ENCODE measurements around the gene ALOX5AP. TPM values are rescaled to one million over a fixed set of nuclear protein-coding genes. Genes with fewer than 3 reads are reported as not detected.
A peak's percentile ranks its signal among the peaks of the same experiment; 100 is the strongest.

The ALOX5AP gene
- total RNA-seq, 1 donor from 2014 or later = 0.57 TPM

DNA sequence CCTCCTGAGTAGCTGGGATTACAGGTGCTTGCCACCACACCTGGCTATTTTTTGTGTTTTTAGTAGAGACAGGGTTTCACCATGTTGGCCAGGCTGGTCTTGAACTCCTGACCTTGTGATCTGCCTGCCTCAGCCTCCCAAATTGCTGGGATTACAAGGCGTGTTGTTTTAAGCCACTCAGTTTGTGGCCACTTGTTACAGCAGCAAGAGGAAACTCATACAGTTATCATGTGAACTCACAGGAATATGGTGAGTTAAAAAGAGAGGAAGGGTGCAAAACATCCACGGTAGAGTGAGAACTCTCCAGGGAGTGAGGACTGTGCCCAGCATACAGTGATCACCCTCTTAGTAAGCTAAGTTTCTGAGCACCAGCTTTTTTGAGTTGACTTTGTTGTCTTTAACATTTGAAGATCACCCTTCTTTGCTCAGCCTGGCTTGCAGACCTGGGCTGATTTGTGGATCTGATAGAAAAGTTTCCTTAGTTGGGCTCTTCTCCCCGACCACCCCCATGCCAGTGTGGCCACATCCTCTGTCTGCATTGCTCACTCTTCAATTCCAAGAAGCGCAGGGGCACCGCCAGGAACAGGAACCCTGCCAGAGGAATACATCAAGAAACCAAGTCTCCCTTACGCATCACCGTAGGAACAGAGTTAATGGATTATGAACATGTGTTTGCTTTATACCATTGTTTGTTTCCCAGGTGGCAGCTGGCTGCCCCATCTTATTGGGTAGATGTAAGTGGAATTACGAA is 16.0 kb downstream of the ALOX5AP start:
- H3K4me3 Mint-ChIP-seq (ENCODE audit: unreplicated experiment) = no peak overlapping the region
- DNase-seq (ENCODE audit: low spot score) = no peak
- no peaks in the 10 kb centered on the region for H3K36me3 Mint-ChIP-seq (ENCODE audit: low read depth)
- H3K27me3 Mint-ChIP-seq (ENCODE audit: low read depth) = no peaks in the 10 kb centered on the region
- no peak overlapping the region for H3K27ac Mint-ChIP-seq (ENCODE audit: unreplicated experiment)
- TF ChIP-seq, protein P1, sequence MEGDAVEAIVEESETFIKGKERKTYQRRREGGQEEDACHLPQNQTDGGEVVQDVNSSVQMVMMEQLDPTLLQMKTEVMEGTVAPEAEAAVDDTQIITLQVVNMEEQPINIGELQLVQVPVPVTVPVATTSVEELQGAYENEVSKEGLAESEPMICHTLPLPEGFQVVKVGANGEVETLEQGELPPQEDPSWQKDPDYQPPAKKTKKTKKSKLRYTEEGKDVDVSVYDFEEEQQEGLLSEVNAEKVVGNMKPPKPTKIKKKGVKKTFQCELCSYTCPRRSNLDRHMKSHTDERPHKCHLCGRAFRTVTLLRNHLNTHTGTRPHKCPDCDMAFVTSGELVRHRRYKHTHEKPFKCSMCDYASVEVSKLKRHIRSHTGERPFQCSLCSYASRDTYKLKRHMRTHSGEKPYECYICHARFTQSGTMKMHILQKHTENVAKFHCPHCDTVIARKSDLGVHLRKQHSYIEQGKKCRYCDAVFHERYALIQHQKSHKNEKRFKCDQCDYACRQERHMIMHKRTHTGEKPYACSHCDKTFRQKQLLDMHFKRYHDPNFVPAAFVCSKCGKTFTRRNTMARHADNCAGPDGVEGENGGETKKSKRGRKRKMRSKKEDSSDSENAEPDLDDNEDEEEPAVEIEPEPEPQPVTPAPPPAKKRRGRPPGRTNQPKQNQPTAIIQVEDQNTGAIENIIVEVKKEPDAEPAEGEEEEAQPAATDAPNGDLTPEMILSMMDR (IDR thresholded peaks at IDR 0.05) = no peak
- peaks cover 38% of the 10 kb centered on the region for H3K4me1 Mint-ChIP-seq (ENCODE audit: low read depth)
- H3K9me3 Mint-ChIP-seq (ENCODE audit: low read depth) = no peaks in the 10 kb centered on the region

DNA sequence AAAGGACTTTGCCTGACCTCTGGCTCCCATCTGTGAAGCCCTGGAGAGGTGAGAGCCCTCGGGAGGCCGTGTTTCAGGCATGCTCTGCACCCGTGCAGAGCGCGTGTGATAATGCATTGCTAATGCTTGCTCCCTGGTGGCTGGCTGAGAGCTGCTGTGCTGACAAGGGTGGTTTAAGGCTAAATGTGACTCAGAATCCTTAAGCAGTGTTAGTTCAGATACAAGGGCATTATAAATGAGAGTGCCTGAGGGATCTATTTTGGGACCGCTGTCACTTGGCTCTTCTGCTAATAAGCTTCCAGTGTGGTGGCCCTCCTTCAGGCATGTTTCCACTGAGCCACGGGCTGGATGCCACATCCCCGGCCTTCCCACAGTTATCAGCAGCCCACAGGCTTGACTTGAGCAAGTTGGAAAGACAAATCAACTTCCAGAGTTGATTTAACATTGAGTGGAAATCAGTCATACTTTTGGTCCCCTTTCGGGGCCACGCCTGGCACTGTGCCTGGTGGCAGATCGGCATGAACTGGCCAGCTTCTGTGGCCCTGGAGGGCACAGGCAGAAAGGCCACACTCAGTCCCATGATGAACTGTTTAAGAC is 17.0 kb downstream of the ALOX5AP start:
- Mint-ChIP-seq H3K4me1 (ENCODE audit: low read depth) (peaks cover 32% of the 10 kb centered on the region), H3K36me3 (ENCODE audit: low read depth) (no peaks in the 10 kb centered on the region), H3K27me3 (ENCODE audit: low read depth) (no peaks in the 10 kb centered on the region), H3K27ac (ENCODE audit: unreplicated experiment) (peak overlapping the region; percentile 72), H3K4me3 (ENCODE audit: unreplicated experiment) (no peak overlapping the region), H3K9me3 (ENCODE audit: low read depth) (no peaks in the 10 kb centered on the region)
- TF ChIP-seq, protein P1 (IDR thresholded peaks at IDR 0.05) = peak; percentile 31
- DNase-seq (ENCODE audit: low spot score) = no peak

DNA sequence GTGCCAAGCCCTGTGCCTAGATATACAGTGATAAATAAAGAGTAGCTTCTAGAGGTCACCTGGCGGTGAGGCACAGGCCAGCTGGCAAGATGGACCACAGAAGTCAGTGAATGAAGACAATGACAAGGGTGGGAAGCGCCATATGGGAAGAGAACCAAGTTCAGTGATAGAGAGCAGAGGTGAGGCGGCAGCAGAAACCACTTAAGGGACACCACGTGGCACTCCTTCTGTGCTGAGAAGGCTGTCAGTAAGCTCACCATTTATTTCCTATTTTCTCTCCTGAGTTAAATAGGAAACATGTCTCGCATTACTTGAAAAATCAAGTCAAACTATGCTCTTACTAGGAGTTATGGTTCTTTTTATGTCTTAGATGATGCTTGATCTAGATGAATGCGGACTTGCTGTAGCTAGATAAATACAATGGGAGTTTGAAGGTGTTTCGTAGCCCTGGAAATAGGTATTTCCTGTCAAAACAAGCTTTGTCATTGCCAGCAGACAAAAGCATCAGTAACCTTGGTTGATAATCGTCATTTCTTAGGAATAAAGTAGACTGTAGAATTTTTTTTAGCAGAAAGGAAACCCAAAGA is 17.8 kb downstream of the ALOX5AP start:
- Mint-ChIP-seq H3K27me3 (ENCODE audit: low read depth) (peaks cover 2% of the 10 kb centered on the region), H3K4me3 (ENCODE audit: unreplicated experiment) (no peak overlapping the region), H3K27ac (ENCODE audit: unreplicated experiment) (no peak overlapping the region), H3K9me3 (ENCODE audit: low read depth) (no peaks in the 10 kb centered on the region), H3K36me3 (ENCODE audit: low read depth) (no peaks in the 10 kb centered on the region), H3K4me1 (ENCODE audit: low read depth) (peaks cover 32% of the 10 kb centered on the region)
- TF ChIP-seq, protein P1 (IDR thresholded peaks at IDR 0.05) = no peak
- no peak for DNase-seq (ENCODE audit: low spot score)

DNA sequence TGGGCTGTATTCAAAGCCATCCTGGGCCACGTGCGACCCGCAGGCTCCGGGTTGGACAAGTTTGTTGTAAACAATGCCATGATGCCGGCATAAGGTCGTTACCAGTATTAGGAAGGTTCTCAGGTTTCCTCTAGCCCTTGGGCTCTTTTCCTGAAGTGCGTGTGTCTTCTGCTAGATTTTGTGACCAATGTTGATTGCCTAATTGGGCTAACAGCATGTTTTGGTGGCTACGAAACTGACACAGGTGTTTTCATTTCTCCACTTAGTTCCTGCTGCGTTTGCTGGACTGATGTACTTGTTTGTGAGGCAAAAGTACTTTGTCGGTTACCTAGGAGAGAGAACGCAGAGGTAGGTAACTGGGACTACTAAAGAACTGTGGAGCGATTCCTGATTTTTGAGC is 20.3 kb downstream of the ALOX5AP start:
- peaks cover 13% of the 10 kb centered on the region for H3K4me1 Mint-ChIP-seq (ENCODE audit: low read depth)
- no peaks in the 10 kb centered on the region for H3K36me3 Mint-ChIP-seq (ENCODE audit: low read depth)
- H3K9me3 Mint-ChIP-seq (ENCODE audit: low read depth) = no peaks in the 10 kb centered on the region
- H3K27ac Mint-ChIP-seq (ENCODE audit: unreplicated experiment) = no peak overlapping the region
- no peak overlapping the region for H3K4me3 Mint-ChIP-seq (ENCODE audit: unreplicated experiment)
- peaks cover 2% of the 10 kb centered on the region for H3K27me3 Mint-ChIP-seq (ENCODE audit: low read depth)
- no peak for DNase-seq (ENCODE audit: low spot score)
- TF ChIP-seq, protein P1 (IDR thresholded peaks at IDR 0.05) = no peak

DNA sequence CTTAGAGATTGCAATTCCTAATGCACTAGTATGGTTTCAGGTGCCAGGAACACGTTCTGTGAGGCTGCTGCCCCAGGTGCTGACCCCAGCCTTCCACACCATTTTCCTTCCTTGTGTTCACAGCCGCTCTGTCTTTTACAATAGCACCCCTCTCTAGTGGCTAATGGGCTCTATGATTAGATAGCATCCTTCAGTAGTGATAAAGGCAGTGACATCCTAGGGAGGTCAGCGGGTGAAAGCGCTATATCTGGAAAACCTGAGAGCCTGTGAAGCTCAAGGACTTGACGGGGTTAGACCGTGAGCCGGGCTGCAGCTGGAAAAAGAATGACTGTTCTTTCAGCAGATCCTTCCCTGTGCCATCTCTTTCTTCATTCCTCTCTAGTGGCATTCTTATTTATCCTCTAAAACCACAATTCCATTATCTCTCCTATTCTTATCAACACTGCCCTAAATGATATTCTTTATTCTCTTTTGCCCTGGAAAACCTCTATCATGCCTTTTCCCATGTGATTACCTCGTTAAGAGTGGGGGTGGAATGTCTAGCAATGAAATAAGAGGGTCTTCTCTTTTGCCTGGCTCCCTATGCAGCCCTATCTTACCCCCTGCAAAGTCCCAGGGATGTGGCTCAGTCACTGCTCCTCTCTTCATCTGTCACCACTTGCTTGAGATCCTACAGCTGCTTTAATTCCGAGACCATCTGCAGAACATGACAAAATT is 21.8 kb downstream of the ALOX5AP start:
- Mint-ChIP-seq H3K27me3 (ENCODE audit: low read depth) (peaks cover 2% of the 10 kb centered on the region), H3K36me3 (ENCODE audit: low read depth) (no peaks in the 10 kb centered on the region), H3K27ac (ENCODE audit: unreplicated experiment) (no peak overlapping the region), H3K4me3 (ENCODE audit: unreplicated experiment) (no peak overlapping the region), H3K9me3 (ENCODE audit: low read depth) (no peaks in the 10 kb centered on the region), H3K4me1 (ENCODE audit: low read depth) (peaks cover 4% of the 10 kb centered on the region)
- TF ChIP-seq, protein P1 (IDR thresholded peaks at IDR 0.05) = no peak
- no peak for DNase-seq (ENCODE audit: low spot score)
